OCI-LY3 (cell line): ENCODE results near the gene CA12.

Experiments
- EZH2phosphoT487 ChIP-seq: fragments of 200-600 bp; shearing (Covaris generic); IDR thresholded peaks from 2 replicates; pipeline ENCODE4 v1.6.1; 2018; ENCODE audit warnings: antibody characterized with exemption, mixed run types, low read depth
- TF ChIP-seq, protein P1 (sequence below): fragments of 200-600, 300-600 bp; sonication (generic); IDR thresholded peaks from 2 replicates; pipeline ENCODE4 v1.5.1; 2014; ENCODE audit warnings: antibody characterized with exemption, low read length, low read depth

DNA sequence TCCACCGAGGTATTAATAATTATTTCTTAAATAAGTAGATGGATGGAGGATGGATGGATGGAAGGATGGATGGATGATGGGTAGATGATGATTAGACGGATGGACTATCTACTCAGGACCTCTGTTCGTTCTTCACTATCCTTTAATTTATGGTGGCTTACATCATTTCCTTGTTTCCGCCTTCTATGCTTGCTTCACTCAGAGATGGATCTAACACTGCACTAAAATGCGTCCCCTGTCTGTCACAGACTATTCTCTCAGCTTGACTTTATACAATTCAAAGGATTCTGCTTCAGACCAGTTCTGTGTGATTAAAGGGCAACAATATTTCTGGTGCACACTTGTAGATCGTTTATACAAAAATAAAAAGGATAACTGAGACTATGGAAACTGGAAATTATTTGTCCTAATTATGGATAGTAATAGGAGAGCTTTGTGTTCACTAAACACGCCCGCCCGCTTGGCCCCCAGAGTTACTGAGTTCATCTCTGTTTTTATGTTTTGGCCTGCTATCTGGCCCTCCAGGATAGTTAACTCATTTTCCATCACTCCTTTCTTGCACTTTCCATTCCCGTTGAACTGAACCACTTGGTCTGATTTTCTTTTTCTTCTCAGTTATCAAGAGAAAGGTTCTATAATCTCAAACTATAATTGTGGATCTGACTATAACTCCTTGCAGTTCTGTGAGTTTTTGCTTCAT, 41.4 kb upstream of the CA12 start:
- TF ChIP-seq, protein P1, sequence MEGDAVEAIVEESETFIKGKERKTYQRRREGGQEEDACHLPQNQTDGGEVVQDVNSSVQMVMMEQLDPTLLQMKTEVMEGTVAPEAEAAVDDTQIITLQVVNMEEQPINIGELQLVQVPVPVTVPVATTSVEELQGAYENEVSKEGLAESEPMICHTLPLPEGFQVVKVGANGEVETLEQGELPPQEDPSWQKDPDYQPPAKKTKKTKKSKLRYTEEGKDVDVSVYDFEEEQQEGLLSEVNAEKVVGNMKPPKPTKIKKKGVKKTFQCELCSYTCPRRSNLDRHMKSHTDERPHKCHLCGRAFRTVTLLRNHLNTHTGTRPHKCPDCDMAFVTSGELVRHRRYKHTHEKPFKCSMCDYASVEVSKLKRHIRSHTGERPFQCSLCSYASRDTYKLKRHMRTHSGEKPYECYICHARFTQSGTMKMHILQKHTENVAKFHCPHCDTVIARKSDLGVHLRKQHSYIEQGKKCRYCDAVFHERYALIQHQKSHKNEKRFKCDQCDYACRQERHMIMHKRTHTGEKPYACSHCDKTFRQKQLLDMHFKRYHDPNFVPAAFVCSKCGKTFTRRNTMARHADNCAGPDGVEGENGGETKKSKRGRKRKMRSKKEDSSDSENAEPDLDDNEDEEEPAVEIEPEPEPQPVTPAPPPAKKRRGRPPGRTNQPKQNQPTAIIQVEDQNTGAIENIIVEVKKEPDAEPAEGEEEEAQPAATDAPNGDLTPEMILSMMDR, result no peak
- no peak for TF ChIP-seq EZH2phosphoT487
